MCF 10A (cell line): ENCODE data around the gene RSAD2. TPM values are rescaled to one million over a fixed set of nuclear protein-coding genes. Genes with fewer than 3 reads are reported as not detected.

Experiments used
- Bru-seq: library from RNA; stranded (reverse); fragments of 400-500 nt; gene quantifications from one replicate; lab custom pipeline; 2021; lab: Mats Ljungman, UMichigan
- BruChase-seq, 2 experiments: library from RNA; stranded (reverse); fragments of 400-500 nt; gene quantifications; one replicate each; lab custom pipeline; 2021; lab: Mats Ljungman, UMichigan
- BruUV-seq: library from RNA; stranded (reverse); fragments of 400-500 nt; replicated peaks from 2 replicates; lab custom pipeline; 2021; lab: Mats Ljungman, UMichigan
- CTCF ChIA-PET: fragments of 300-600 bp; sonication (Branson Sonifier 250); formaldehyde crosslinking; extraction: SDS; loops from one replicate; lab custom pipeline; 2021; ENCODE audit warnings: antibody characterized with exemption, inconsistent platforms; lab: Yijun Ruan, JAX
- POLR2A ChIA-PET: fragments of 300-600, 350-650 bp; sonication (Branson Sonifier 250); formaldehyde crosslinking; extraction: SDS; loops from one replicate; lab custom pipeline; 2020; ENCODE audit warnings: antibody characterized with exemption, inconsistent platforms; lab: Yijun Ruan, JAX
- DNase-seq: peaks from one replicate; pipeline ENCODE4 v3.0.0-alpha.2; 2018; ENCODE audit not compliant: unreplicated experiment
- H3K27ac Mint-ChIP-seq: one replicate; pipeline ENCODE4 v1.8.0; 2022; ENCODE audit warnings: mild to moderate bottlenecking, low read depth, mixed read lengths; ENCODE audit not compliant: unreplicated experiment
- H3K27me3 Mint-ChIP-seq: one replicate; pipeline ENCODE4 v1.8.0; 2022; ENCODE audit warnings: mixed read lengths; ENCODE audit not compliant: insufficient read depth, unreplicated experiment
- H3K36me3 Mint-ChIP-seq: one replicate; pipeline ENCODE4 v1.8.0; 2022; ENCODE audit warnings: mild to moderate bottlenecking, moderate library complexity, mixed read lengths; ENCODE audit not compliant: insufficient read depth, unreplicated experiment
- H3K4me1 Mint-ChIP-seq: one replicate; pipeline ENCODE4 v1.8.0; 2022; ENCODE audit warnings: mixed read lengths; ENCODE audit not compliant: insufficient read depth, unreplicated experiment
- H3K4me3 Mint-ChIP-seq: one replicate; pipeline ENCODE4 v1.8.0; 2022; ENCODE audit warnings: mild to moderate bottlenecking, moderate library complexity, mixed read lengths; ENCODE audit not compliant: unreplicated experiment
- H3K9me3 Mint-ChIP-seq: one replicate; pipeline ENCODE4 v1.8.0; 2022; ENCODE audit warnings: mixed read lengths; ENCODE audit not compliant: unreplicated experiment
- intact Hi-C: fragments of 100-400 bp; cut with micrococcal nuclease; formaldehyde crosslinking; loops from 2 replicates; pipeline ENCODE4 v1.14.1; 2022
- long read RNA-seq: library from polyadenylated mRNA; stranded (forward); transcript quantifications from one replicate; pipeline ENCODE4 v2.0.0, GENCODE V29; 2022
- total RNA-seq: library from RNA; stranded (reverse); gene quantifications from 2 replicates; pipeline ENCODE4 v1.2.3, GENCODE V29; 2022
- TF ChIP-seq, protein P1 (sequence below): fragments of 200-600 bp; IDR thresholded peaks from one replicate; pipeline ENCODE4 v1.8.0; 2022; ENCODE audit warnings: antibody characterized with exemption, mild to moderate bottlenecking; ENCODE audit not compliant: unreplicated experiment

RSAD2 gene, protein sequence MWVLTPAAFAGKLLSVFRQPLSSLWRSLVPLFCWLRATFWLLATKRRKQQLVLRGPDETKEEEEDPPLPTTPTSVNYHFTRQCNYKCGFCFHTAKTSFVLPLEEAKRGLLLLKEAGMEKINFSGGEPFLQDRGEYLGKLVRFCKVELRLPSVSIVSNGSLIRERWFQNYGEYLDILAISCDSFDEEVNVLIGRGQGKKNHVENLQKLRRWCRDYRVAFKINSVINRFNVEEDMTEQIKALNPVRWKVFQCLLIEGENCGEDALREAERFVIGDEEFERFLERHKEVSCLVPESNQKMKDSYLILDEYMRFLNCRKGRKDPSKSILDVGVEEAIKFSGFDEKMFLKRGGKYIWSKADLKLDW
- total RNA-seq = 0.09 TPM in 1 of 2 replicates, not detected in the other
- percentile 5 among the genes with signal in this experiment for Bru-seq, nascent RNA
- percentile 19 among the genes with signal in this experiment for BruChase-seq, experiment 1, labeled RNA remaining after a 6-hour chase
- percentile 18 among the genes with signal in this experiment for BruChase-seq, experiment 2, labeled RNA remaining after a 2-hour chase
- long read RNA-seq = 0 reads

- Mint-ChIP-seq H3K4me1 (no peaks in the 10 kb centered on the region), H3K27me3 (peaks cover 53% of the 10 kb centered on the region), H3K36me3 (no peaks in the 10 kb centered on the region), H3K9me3 (peaks cover 7% of the 10 kb centered on the region), H3K4me3 (peak within 1 kb of the TSS; percentile 66), H3K27ac (no peak within 1 kb of the TSS)
- ChIA-PET CTCF (interaction anchor here (1.2 to 4.0 kb wide), 3 partner anchors 11 to 18 kb away, joined by 3 to 26 read pairs (median 3); partner anchors contain the start of gene CMPK2), POLR2A (interaction anchor here (0.9 to 2.0 kb wide), 2 partner anchors 10 to 11 kb away, joined by 4 to 6 read pairs; partner anchors contain the start of gene CMPK2)
- intact Hi-C loops = no loop called here
- DNase-seq = peak; percentile 81
- TF ChIP-seq, protein P1, sequence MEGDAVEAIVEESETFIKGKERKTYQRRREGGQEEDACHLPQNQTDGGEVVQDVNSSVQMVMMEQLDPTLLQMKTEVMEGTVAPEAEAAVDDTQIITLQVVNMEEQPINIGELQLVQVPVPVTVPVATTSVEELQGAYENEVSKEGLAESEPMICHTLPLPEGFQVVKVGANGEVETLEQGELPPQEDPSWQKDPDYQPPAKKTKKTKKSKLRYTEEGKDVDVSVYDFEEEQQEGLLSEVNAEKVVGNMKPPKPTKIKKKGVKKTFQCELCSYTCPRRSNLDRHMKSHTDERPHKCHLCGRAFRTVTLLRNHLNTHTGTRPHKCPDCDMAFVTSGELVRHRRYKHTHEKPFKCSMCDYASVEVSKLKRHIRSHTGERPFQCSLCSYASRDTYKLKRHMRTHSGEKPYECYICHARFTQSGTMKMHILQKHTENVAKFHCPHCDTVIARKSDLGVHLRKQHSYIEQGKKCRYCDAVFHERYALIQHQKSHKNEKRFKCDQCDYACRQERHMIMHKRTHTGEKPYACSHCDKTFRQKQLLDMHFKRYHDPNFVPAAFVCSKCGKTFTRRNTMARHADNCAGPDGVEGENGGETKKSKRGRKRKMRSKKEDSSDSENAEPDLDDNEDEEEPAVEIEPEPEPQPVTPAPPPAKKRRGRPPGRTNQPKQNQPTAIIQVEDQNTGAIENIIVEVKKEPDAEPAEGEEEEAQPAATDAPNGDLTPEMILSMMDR = no peak
- no TSS peak for BruUV-seq
Observed at GRCh38 chr2:6877402-6878304, at the start of gene RSAD2. RSAD2 (plus strand) TSS chr2:6877777; CDS start chr2:6877801, 24 bp downstream.

DNA sequence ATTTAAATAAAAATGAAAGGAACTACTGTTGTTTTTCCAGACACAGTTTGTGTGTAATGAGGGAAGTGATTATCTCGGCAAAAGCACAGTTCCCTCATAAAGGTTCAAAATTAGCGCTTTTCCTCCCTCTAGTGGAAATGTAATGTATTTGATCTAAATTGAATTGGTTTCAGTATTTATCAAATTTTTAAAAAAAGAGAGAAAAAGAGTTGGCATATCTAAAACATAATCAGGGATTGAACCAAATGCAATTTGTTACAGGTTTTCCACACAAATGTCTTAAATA is 49.3 kb upstream of the RSAD2 start:
- no peak overlapping the region for H3K4me3 Mint-ChIP-seq
- H3K27me3 Mint-ChIP-seq = no peaks in the 10 kb centered on the region
- POLR2A ChIA-PET = no interaction called here
- intact Hi-C loops = loop anchor here (5.0 kb wide), 3 partner anchors 214 to 1836 kb away; no protein-coding TSS in a partner anchor
- H3K4me1 Mint-ChIP-seq = peaks cover 6% of the 10 kb centered on the region
- H3K27ac Mint-ChIP-seq = no peak overlapping the region
- H3K9me3 Mint-ChIP-seq = peaks cover 27% of the 10 kb centered on the region
- CTCF ChIA-PET = interaction anchor here (0.6 kb wide), 1 partner anchor 473 kb away, joined by 3 read pairs; no protein-coding TSS in a partner anchor
- H3K36me3 Mint-ChIP-seq = no peaks in the 10 kb centered on the region
- DNase-seq = peak; percentile 49
- TF ChIP-seq, protein P1 = peak; percentile 29
- BruUV-seq = no TSS peak

GRCh38 chr2:6831229-6831628 is 46.3 kb upstream of the RSAD2 start:
- Mint-ChIP-seq H3K36me3 (no peaks in the 10 kb centered on the region), H3K4me1 (peaks cover 4% of the 10 kb centered on the region), H3K27me3 (no peaks in the 10 kb centered on the region), H3K9me3 (peaks cover 42% of the 10 kb centered on the region), H3K27ac (no peak overlapping the region), H3K4me3 (no peak overlapping the region)
- intact Hi-C loops = no loop called here
- TF ChIP-seq, protein P1 = no peak
- BruUV-seq = no TSS peak
- DNase-seq = no peak
- POLR2A ChIA-PET = no interaction called here
- CTCF ChIA-PET = interaction anchor here (0.9 kb wide), 1 partner anchor 1983 kb away, joined by 4 read pairs; no protein-coding TSS in a partner anchor
